Dermis microvascular lymphatic vessel endothelial cell (primary cell): Measurements from ENCODE around the gene CMTM6. TPM values are rescaled to one million over a fixed set of nuclear protein-coding genes. Genes with fewer than 3 reads are reported as not detected.
"Not testable (repeated sequence)": the region's sequence is repeated elsewhere in the genome, so short reads cannot be mapped to it uniquely, and the experiment has no call there.

ENCODE experiments used
- DNase-seq, 2 donors: peaks; one replicate each; pipeline versions ENCODE4 v3.0.0 to v3.0.0-alpha.2; 2010; ENCODE audit warnings: low read depth in 2 of 2
- total RNA-seq: library from RNA; depleted of rRNA; stranded (reverse); fragments of >200 nt; gene quantifications from 2 replicates; pipeline ENCODE4 v1.2.1, GENCODE V29; 2014

CMTM6 gene, protein sequence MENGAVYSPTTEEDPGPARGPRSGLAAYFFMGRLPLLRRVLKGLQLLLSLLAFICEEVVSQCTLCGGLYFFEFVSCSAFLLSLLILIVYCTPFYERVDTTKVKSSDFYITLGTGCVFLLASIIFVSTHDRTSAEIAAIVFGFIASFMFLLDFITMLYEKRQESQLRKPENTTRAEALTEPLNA
- total RNA-seq, result 98.6 and 104 TPM in 2 replicates

GRCh38 chr3:32502118-32502945, at the start of gene CMTM6:
TSS of gene CMTM6 (minus strand) at chr3:32502852. CDS start at chr3:32502745, 107 bp downstream.
- DNase-seq, result peak; percentile 40 to 75

- no peak for DNase-seq
Measured at GRCh38 chr3:32552013-32552412, 49.4 kb upstream of the CMTM6 start.

DNA sequence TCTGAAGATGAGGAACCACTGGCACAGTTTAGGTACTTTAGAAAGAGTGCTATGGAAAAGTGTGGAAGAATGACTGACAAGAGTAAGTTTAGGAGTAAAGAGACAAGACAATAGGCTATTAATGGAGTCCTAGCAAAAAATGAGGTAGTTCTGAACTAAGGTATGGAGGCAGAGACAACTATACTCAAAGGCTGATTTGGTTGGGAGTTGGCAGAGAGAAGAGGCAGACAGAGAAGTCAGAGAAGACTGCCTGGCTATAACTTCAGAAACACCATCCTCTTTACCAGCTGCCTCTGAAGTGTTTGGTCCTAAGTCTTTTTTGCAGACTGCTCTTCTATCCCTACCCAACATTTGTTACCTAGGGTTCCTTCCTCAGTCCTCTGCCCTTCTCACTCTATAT, 48.8 kb upstream of the CMTM6 start:
- no peak for DNase-seq

DNA sequence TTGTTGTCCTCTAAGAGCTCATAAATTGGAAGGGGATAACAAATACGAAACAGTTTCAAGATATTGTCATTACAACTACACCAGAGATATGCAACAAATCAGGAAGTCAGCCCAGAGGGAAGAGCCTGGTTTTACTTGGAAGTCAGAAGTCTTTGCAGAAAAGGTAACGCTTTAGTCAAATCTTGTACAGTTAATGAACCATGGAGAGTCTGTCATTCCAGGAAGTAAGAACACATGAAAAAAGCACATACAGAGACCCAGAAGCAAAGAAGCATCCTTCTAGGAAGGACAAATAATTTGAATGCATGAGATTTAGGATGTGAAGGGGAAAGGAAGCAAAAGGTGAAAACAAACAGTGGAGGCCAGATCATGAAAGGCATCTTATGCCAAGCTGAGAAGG, 48.4 kb upstream of the CMTM6 start:
- DNase-seq, result no peak

GRCh38 chr3:32545305-32545704, 42.7 kb upstream of the CMTM6 start:
- DNase-seq, result no peak

- DNase-seq, result no peak
Measured at GRCh38 chr3:32544894-32545293, 42.2 kb upstream of the CMTM6 start.

DNA sequence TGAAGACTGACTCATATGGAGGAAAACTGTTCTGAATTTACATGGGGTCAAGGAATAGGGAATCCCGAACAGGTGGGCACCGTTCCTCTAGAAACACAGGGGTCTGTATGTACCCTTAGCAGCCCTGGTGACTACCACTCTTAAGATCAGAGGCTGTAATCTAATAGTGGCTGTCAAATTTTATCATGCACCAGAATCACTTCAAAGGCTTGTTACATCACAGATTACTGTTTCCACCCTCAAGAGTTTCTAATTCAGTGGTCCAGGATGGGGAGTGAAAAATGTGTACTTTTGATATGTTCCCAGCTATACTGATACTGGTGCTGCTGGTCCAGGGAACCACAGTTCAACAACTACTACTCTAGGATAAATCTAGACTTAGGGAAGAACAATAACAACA, 40.2 kb upstream of the CMTM6 start:
- no peak for DNase-seq

GRCh38 chr3:32540899-32541298, 38.2 kb upstream of the CMTM6 start:
- DNase-seq, result no peak

GRCh38 chr3:32532434-32532833, 29.8 kb upstream of the CMTM6 start:
- peak; percentile 2 to 14 for DNase-seq

DNA sequence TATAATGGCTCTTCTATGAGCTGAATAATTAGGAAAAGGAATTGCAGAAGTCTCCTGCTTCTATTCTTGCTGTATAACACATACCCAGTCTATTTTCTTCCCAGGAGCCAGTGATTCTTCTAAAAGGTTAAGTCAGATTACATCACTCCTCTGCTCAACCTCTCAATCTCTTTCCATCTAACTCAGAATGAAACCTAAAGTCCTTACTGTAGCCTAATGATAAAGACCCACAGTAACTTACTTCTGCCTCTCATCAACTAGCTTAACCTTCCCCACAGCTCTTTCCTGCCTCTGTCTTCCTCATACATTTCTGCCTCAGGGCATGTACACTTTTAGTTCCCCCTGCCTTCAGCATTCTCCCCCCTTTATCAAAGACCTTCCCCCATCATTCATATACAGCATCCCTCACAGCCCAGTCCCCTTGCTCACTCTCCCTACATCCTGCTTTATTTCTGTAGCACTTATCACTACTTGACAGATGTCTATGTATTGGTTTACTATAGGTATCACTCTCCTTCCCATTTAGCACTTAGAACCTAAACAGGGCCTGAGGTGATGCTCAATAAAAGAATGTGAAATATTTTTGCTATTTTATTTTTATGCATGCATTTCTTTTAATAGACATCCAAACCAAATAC, 28.5 kb upstream of the CMTM6 start:
- no peak for DNase-seq

DNA sequence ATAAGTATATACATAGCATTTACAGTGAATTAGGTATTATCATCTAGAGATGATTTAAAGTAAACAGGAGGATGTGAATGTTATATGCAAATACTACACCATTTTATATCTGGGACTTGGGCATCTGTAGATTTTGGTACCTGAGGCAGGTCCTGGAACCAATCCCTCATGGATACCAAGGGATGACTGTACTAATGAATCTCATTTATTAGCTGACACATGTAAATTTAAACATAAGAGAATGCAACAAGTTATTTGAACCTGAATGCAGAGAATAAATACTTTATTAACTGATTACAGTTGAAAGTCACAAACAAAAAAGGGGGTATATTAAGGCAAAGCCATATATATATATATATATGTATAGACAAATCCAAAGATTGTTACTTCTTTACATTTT, 23.1 kb upstream of the CMTM6 start:
- no peak for DNase-seq

- DNase-seq, result no peak
Measured at GRCh38 chr3:32522682-32523081, 20.0 kb upstream of the CMTM6 start.

DNA sequence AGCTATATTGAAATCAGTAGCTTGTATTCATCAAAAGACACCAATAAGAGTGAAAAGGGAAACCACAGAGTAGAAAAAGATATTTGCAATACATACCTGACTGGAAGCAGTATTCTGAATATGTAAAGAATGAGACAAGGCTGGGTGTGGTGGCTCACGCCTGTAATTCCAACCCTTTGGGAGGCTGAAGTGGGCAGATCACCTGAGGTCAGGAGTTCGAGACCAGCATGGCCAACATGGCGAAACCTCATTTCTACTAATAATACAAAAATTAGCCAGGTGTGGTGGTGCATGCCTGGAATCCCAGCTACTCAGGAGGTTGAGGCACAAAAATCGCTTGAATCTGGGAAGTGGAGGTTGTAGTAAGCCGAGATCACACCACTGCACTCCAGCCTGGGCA, 16.3 kb upstream of the CMTM6 start:
- not testable (repeated sequence) for DNase-seq

- not testable (repeated sequence) for DNase-seq
Measured at GRCh38 chr3:32516751-32517150, 14.1 kb upstream of the CMTM6 start.

- DNase-seq, result no peak
Measured at GRCh38 chr3:32511005-32511404, 8.4 kb upstream of the CMTM6 start.

DNA sequence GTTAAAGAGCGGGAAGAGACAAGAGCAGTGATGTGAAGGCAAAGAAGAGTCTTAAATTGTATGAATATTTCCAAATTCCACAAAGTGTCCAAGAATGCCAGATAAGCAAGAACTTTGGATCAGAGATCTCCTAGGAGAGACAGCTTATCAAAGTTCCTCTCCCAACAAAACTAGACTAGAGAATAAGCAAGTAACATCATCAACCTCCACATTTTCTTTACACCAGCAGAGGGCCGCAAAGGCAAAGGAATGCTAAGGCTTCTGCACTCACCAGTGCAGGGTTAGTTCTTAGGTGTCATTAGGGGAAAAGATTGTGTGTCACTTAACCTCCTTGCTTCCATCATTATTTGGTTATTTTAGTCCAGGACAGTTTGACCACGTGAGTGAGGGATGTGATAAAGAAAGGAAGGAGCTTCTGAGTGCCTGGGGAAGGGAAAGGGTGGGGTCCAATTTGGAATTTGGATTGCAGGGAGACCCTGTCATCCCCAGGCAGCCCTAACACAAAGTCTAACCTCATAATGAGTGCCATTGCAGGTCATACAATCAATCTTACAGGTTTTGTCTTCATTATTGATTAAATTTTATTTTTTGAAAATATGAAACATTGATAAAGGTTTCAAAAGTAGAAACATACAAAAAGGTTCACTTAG, 7.5 kb upstream of the CMTM6 start:
- peak; percentile 56 to 75 for DNase-seq

DNA sequence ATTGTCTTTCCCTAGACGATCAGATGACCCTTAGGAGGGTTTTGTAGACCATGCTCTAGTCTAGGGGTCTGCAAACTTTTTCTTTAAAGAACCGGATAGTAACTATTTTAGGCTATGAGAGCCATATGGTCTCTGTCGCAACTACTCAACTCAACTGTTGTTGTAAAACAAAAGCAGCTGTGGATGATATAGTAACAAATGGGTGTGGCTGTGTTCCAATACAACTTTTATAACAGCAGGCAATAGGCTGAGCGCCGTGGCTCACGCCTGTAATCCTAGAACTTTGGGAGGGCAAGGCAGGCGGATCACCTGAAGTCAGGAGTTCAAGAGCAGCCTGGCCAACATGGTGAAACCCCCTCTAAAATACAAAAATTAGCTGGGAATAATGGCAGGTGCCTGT, 6.1 kb upstream of the CMTM6 start:
- DNase-seq, result no peak

DNA sequence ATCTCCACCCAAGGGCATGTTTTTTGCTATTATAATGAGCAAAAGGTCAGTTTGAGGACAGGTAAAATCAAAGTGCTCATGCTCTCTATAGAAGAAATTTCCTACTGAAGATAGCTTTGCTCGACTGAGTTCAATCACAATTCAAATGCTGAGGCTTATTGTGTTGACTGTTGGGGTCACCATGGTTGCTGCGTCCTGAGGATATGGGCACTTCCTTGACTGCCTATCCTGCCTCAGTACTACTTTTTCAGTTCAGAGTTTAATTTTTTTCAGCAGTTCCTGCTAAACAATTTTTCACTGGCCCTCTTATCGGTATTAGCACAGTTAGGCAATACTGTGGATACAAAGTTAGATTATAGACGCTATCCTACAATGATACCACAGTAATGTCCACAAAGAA, 3.8 kb upstream of the CMTM6 start:
- DNase-seq, result peak in 1 of 2 donors; percentile 51

GRCh38 chr3:32502946-32503286, 264 bp upstream of the CMTM6 start:
- DNase-seq, result no peak

DNA sequence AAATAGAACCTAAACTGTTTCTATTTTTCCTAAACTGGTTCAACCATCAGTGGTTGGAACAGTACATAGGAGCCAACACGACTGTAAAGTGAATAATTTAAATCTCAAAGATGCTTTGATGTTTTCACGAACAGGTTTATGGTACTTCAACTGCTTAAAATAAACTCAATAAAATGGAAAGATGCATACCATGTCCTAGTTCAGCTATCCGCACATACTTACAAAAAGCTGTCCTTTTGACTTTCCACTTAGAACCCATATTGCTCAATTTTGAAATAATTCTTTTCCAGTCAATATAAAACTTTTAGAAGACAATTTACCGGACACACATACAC, 902 bp downstream of the CMTM6 start:
- no peak for DNase-seq

DNA sequence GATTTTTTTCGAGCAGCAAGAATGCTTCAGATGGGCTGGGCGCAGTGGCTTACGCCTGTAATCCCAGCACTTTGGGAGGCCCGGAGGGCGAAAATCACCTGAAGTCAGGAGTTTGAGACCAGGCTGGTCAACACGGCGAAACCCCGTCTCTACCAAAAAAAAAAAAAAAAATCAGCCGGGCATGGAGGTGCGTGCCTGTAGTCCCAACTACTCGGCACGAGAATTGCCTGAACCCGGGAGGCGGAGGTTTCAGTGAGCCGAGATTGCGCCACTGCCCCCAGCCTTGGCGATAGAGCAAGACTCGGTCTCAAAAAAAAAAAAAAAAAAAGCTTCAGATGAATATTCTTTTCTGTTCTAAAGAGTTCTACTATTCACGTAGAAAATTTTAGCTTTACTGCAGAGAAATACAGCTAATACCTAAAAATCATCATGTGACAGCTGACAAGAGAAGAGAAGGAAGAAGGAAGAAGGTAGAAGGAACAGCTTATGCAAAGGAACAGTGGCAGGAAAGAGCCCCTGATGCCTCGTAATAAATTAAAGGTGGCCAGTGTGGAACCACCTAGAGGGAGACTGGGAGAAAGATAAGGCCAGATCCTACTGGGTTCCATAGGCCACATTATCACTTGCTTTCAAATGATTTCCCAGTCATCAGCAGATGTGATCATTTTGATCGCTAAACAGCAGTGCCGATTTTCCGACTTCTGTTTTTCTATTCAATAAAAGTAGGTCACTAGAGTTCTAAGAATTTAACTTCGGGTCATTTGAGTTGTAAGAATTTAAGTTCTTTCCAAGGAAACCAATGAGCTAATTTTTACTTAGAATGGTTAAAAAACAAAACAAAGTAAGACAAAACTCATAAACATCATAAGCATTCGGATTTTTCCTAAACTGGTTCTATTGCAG, 1.5 kb downstream of the CMTM6 start:
- DNase-seq, result no peak
